LHCN-M2 (cell line): ENCODE data around the gene COPS4. TPM values are rescaled to one million over a fixed set of nuclear protein-coding genes. Genes with fewer than 3 reads are reported as not detected.
"Not testable (repeated sequence)": the region's sequence is repeated elsewhere in the genome, so short reads cannot be mapped to it uniquely, and the experiment has no call there.

ENCODE experiments used
- DNase-seq: peaks from one replicate; pipeline ENCODE4 v3.0.0-alpha.2; 2012; ENCODE audit warnings: low read depth
- total RNA-seq: library from RNA; depleted of rRNA; stranded (reverse); fragments of >200 nt; gene quantifications from 2 replicates; pipeline ENCODE4 v1.2.3, GENCODE V29; 2014

COPS4 gene
- total RNA-seq, 1 experiment from 2014 or later: 65.0 TPM

DNA sequence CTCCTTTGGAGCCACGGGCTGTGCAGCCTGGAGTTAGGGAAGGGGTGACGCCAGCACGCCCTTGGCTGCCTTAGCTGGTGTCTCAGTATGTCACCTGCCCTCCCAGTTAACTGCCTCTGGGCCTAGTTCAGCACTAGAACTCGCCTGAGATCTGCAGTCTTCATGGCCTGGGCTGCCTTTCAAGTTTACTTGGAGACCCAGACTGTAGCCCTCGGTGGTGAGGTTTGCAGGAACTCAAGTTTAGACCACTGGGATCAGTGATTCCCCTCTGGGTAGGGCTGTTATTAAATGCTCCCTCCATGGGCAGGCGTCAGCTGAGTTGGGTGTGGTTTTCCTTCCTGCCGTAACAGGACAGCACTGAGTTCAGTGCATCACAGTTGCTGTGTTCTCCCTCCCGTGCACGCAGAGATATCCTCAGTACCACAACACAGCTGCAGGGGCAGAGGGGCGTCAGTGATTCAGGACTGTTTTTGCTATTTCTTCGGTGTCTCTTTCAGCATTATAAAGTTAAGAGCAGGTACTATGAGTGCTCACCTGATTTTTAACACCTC is 49.0 kb downstream of the COPS4 start:
- no peak for DNase-seq

GRCh38 chr4:83084956-83085355 is 50.0 kb downstream of the COPS4 start:
- DNase-seq: not testable (repeated sequence)

DNA sequence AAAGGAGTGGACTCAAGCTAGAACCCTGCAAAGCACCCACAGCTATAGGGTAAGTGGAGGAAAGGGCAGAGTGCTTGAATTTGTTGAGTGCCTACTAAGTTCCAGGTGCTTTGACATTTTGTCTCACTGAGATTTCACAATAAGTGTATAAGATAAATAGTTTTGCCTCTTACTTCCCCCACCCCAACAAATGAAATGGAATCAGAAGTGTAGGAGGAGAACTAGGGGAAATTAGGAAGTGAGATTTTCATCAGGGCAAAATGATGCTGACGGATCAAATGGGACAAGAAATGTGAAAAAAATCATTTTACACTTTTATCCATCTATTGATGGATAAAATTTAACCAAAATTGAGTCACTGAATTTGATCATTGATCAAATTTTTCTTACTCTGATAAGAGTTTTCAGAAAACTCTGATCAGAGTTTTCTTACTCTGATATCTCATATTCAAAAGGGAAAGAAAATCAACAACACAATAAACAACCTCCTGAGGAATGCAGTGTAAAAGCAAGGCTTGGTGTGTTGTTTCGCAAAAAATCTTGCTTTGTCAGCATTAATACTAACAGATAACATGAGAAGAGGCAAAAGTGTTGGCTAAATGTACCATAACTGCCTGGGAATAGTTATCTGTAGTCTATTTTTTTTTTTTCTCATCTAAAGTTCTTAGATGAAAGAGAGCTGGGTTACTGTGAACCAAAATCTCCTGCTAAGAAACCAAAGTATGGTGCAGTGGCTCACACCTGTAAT is 54.6 kb downstream of the COPS4 start:
- DNase-seq: no peak

- DNase-seq: no peak
Measured at GRCh38 chr4:83093060-83093640, 58.2 kb downstream of the COPS4 start.

GRCh38 chr4:83096397-83096796 is 61.4 kb downstream of the COPS4 start:
- no peak for DNase-seq

GRCh38 chr4:83104991-83105390 is 70.0 kb downstream of the COPS4 start:
- no peak for DNase-seq

- no peak for DNase-seq
Measured at GRCh38 chr4:83107631-83108030, 72.6 kb downstream of the COPS4 start.

GRCh38 chr4:83108101-83108861 is 73.3 kb downstream of the COPS4 start:
- DNase-seq: no peak

- peak; percentile 30 for DNase-seq
Measured at GRCh38 chr4:83109480-83110222, 74.7 kb downstream of the COPS4 start.

DNA sequence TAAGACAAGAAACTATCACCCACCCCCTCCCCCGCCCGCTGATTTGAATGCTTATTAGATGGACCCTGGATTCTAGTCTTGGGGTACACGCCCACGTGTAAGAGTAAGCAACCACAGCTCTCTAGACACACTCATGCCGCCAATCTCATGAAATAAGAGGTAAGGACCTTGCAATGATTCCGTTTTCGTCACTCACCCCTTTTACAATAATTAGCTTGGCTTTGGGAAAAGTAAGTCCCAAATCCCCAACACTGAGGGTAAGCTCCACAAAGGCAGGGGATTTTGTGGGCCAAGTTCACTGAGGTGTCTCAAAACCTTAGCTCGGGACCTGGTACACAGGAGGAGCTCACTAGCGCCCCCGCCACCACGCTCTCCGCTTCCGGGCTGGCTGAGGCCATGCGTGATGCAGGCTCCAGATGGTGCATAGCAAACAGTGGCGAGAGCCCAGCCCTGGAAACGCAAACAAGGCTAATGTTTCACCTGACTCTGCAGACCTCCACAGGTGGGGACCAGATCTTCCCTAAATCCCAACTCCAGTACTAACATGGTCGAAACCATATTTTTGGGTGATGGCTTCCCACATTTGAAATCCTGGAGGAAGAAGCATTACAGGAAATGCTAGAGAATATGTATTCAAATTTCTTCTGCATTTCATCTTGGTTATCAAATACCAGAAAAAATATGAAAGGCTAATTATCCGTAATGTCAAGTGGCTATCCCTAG is 75.4 kb downstream of the COPS4 start:
- peak; percentile 72 for DNase-seq

GRCh38 chr4:83110970-83111750 is 76.2 kb downstream of the COPS4 start:
- no peak for DNase-seq

DNA sequence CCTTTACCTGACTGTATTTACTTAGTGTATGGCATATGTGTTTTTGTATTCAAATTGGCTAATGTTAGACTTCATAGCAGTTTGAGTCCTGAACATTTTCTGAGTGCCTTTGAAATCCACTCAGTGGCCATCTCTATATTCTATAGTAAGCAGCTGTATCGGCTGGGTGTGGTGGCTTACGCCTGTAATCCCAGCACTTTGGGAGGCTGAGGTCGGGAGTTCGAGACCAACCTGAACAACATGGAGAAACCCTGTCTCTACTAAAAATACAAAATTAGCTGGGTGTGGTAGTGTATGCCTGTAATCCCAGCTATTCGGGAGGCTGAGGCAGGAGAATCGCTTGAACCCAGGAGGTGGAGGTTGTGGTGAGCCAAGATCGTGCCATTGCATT is 76.8 kb downstream of the COPS4 start:
- DNase-seq: not testable (repeated sequence)

- no peak for DNase-seq
Measured at GRCh38 chr4:83112231-83112630, 77.2 kb downstream of the COPS4 start.

DNA sequence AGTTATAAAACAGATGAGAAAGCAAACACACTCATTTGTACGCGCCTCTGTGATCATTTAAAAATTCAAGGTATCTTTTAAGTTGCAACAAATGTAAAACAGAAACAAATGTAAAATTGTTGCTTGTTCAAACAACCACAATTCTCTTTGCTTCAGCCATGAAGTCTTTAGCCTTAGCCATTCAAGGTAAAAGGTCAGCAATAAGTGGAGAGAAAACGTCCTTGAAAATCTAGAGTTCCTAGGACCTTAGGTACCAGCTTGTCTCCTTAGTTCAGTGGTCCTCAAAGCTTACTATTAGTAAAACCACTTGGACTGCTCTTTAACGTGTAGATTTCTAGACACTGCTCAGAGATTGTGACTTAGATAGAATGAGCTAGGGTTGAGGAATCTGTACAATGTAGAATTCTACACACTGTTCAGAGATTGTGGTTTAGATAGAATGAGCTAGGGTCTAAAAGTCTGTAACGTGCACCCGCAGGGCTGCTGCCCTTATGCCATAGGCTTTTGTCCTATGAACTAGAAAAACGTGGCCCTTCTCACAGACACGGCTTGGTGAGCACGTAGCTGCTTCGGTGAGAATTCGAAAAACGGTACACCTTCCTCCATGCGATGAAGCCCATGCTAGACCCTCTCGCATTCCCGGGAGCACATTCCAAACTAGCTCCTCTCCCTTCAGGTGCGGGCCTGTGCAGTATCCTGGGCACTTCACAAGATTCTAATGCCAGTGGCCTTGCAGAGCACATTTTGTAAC is 77.9 kb downstream of the COPS4 start:
- DNase-seq: peak; percentile 52

- DNase-seq: peak; percentile 80
Measured at GRCh38 chr4:83113429-83113786, 78.4 kb downstream of the COPS4 start.

DNA sequence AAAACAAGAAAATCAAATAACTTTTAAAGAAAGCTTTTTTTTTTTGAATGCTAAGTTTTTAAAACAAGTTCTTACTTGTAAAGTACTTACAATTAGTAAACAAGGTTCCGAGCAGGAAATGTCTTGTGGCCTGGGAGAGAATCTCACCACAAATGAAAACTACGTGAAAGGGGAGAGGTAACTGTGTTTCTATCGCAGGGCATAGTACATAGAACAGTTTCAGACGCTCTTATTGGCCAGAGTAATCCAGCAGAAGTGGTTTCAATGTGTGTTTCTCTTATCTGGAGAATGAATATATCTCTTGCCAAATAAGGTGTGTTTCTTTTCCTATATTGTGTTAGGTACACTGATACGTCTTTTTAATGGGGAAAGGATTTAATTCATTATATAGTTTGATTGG is 79.6 kb downstream of the COPS4 start, which contains the start of gene PLAC8:
Gene PLAC8, minus strand, starts transcription at position 154 of the 400 bp plus-strand sequence. CDS start 6,808 bp downstream, outside the sequence.
- peak; percentile 63 for DNase-seq

GRCh38 chr4:83115000-83115399 is 80.0 kb downstream of the COPS4 start:
- DNase-seq: peak; percentile 59

- DNase-seq: no peak
Measured at GRCh38 chr4:83115656-83116285, 80.8 kb downstream of the COPS4 start.

DNA sequence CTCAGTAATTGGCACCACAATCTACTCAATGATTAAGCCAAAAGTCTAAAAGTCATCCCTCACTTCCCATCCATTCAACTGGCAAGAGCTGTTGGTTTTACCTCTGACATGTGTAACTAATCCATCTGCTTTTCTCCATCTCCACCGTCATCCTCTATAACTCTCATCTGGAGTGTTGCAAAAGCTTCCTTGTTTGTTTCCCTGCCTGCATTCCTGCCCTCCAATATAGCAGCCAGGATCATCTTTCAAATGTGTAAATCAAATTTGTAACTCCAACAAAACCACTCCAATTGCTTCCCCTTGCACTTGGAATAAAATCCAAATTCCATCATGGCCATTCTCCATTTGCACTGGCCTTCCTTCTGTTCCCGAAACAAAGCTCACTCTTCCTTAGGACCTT is 83.9 kb downstream of the COPS4 start:
- DNase-seq: no peak
